Measurements from ENCODE around the gene ATOH1. TPM values are rescaled to one million over a fixed set of nuclear protein-coding genes. Genes with fewer than 3 reads are reported as not detected.

The ATOH1 gene
- total RNA-seq, 1 donor from 2014 or later: not detected

DNA sequence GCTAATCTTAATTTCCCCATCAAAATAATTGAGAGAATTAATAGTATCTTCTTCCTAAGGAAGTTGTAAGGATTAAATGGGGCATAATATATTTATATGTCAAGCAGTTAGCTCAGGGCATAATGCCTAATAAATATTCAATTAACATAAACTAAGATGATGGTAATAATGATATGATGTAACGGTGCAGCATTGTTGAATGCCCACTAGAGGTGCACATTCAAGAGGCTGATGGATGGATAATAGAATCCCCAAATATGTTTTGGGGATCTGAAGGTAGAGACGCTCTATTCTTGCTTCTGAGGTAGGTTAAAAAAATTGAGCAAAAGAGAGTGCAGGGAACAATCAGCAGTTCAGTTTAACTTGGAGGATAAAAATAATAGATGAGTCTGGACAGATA is 37.1 kb downstream of the ATOH1 start:
- Histone ChIP-seq H3K9me3 (no peaks in the 10 kb centered on the region), H3K27me3 (no peaks in the 10 kb centered on the region), H3K36me3 (no peaks in the 10 kb centered on the region), H3K4me3 (no peak overlapping the region), H3K27ac (no peak overlapping the region), H3K4me1 (no peaks in the 10 kb centered on the region)
- no peak for DNase-seq
- no peak for ATAC-seq
- intact Hi-C loops (cut with DNase I): no loop called here
- TF ChIP-seq, protein P1, sequence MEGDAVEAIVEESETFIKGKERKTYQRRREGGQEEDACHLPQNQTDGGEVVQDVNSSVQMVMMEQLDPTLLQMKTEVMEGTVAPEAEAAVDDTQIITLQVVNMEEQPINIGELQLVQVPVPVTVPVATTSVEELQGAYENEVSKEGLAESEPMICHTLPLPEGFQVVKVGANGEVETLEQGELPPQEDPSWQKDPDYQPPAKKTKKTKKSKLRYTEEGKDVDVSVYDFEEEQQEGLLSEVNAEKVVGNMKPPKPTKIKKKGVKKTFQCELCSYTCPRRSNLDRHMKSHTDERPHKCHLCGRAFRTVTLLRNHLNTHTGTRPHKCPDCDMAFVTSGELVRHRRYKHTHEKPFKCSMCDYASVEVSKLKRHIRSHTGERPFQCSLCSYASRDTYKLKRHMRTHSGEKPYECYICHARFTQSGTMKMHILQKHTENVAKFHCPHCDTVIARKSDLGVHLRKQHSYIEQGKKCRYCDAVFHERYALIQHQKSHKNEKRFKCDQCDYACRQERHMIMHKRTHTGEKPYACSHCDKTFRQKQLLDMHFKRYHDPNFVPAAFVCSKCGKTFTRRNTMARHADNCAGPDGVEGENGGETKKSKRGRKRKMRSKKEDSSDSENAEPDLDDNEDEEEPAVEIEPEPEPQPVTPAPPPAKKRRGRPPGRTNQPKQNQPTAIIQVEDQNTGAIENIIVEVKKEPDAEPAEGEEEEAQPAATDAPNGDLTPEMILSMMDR (IDR thresholded peaks at IDR 0.05): no peak

DNA sequence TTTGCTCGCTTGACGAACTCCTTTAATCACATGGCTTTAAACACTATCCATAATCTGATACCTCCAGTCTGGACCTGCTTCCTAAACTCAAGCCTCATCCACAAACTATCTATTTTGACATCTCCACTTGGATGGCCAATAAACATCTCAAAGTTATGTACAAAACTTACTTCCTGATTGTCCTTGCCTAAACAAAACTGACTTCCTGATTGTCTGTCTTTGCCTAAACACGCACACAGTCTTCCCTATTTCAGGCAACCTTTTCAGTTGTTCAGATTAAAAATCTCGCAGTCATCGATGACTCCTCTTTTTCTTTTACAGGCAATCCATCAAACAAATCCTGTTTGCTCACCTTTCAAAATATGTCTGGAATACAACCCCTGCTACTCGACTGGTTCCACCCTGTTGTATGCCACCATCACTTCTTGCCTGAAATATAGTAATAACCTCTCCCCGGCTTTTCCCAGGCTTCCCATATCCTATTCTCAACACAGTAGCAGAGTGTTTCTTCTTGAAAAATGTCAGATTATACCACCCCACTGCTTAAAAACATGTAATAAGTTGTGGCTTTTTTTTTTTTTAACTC is 39.0 kb downstream of the ATOH1 start:
- Histone ChIP-seq H3K4me3 (no peak overlapping the region), H3K27ac (no peak overlapping the region), H3K9me3 (no peaks in the 10 kb centered on the region), H3K27me3 (no peaks in the 10 kb centered on the region), H3K4me1 (no peaks in the 10 kb centered on the region), H3K36me3 (no peaks in the 10 kb centered on the region)
- ATAC-seq (no peak), DNase-seq (no peak)
- intact Hi-C loops (cut with DNase I): no loop called here
- TF ChIP-seq, protein P1 (IDR thresholded peaks at IDR 0.05): no peak

DNA sequence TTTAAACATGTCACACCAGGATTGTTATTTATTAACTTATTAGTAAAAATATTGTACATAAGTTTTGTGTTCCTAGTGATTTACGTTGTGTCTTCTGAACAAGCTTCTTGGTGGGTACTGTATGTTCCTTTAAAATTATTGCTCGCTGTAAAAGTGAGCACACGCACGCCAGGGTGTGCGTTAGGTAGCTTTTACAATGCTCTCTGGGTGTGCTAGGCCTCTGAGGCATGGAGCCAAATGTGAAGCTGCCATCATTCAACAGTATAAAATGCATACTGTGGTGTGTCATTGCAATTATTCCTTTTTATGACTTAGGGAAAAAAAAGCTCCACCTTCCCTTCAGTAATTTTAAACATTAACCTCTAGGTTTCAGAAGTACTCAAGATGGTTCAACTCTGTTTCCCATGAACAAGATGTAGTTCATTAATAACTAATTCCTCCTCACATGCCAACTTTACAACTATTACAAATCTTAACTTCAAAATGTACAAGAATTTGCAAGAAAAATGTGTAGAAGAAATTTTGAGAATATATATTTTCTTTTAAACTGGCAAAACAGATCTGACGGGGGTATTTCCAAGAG is 42.4 kb downstream of the ATOH1 start:
- no peak overlapping the region for H3K4me3 ChIP-seq
- H3K9me3 ChIP-seq: no peaks in the 10 kb centered on the region
- TF ChIP-seq, protein P1 (IDR thresholded peaks at IDR 0.05): no peak
- H3K27me3 ChIP-seq: no peaks in the 10 kb centered on the region
- no peaks in the 10 kb centered on the region for H3K4me1 ChIP-seq
- DNase-seq (no peak), ATAC-seq (no peak)
- H3K36me3 ChIP-seq: no peaks in the 10 kb centered on the region
- intact Hi-C loops (cut with DNase I): no loop called here
- no peak overlapping the region for H3K27ac ChIP-seq

DNA sequence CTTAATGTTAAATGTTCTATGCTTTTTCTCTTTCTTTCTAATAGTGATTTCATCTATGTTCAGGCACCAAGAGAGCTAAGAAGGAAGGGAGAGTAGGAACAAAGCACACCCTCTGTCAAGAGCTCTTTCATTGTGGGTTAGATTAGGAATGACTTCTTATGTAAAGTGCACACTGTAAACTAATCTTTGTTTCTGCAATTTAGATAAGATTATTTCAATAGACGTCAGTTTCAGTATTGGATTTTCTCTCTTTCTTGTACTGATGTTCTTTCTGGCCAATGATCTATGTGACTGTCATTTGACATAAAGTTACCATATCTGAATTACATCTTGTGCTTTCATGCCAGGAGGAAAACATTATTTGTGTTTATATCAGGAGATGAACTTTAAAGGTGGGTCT is 48.2 kb downstream of the ATOH1 start:
- Histone ChIP-seq H3K27ac (no peak overlapping the region), H3K9me3 (no peaks in the 10 kb centered on the region), H3K4me1 (no peaks in the 10 kb centered on the region), H3K4me3 (no peak overlapping the region), H3K27me3 (no peaks in the 10 kb centered on the region), H3K36me3 (no peaks in the 10 kb centered on the region)
- TF ChIP-seq, protein P1 (IDR thresholded peaks at IDR 0.05): no peak
- intact Hi-C loops (cut with DNase I): no loop called here
- no peak for ATAC-seq
- DNase-seq: no peak

DNA sequence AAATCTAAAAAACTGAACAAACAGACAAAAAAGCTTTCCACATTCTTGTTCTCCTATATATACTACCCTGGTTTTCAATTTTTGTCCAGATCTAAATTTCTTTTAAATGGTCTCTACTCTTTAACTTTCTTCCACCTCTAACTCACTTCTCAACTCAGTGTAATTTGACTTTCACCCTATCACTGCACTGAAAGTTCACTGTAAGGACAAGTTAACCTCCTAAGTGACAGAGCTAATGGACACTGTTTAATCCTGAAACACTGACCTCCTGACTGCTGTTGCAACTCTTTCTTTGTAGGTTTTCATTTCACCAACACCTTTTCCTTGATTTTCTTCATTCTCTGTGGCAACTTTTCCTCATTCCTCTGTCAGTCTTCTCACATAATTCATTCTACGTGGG is 50.0 kb downstream of the ATOH1 start:
- Histone ChIP-seq H3K4me1 (no peaks in the 10 kb centered on the region), H3K4me3 (no peak overlapping the region), H3K36me3 (no peaks in the 10 kb centered on the region), H3K27me3 (no peaks in the 10 kb centered on the region), H3K9me3 (no peaks in the 10 kb centered on the region), H3K27ac (no peak overlapping the region)
- no peak for ATAC-seq
- no peak for DNase-seq
- TF ChIP-seq, protein P1 (IDR thresholded peaks at IDR 0.05): no peak
- intact Hi-C loops (cut with DNase I): no loop called here

DNA sequence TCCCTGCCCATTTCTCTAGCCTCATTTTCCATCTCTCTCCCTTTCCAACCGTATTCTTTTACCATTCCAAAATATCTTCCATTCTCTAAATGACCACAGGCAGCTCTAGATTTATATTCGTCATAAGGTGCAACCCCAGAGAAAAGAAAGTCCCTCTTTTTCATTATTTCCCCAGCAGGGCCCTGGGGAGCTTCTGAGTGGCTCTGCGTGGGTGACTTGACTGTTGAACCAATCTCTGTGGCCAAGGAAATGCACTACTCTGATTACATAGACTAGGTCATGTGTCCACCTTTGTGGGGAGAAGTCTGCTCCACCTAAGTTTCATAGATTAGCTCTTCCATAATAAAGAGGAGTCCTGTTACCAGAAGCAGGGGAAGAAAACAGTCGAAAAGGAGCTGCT is 51.4 kb downstream of the ATOH1 start:
- TF ChIP-seq, protein P1 (IDR thresholded peaks at IDR 0.05): no peak
- Histone ChIP-seq H3K36me3 (no peaks in the 10 kb centered on the region), H3K4me1 (no peaks in the 10 kb centered on the region), H3K27ac (no peak overlapping the region), H3K27me3 (no peaks in the 10 kb centered on the region), H3K4me3 (no peak overlapping the region), H3K9me3 (no peaks in the 10 kb centered on the region)
- no peak for DNase-seq
- no peak for ATAC-seq
- intact Hi-C loops (cut with DNase I): no loop called here

Measured in upper lobe of right lung (tissue), 1 donor.